GM12865 (cell line): ENCODE measurements around the gene TAS2R41.

Source experiments
- DNase-seq: peaks from one replicate; pipeline ENCODE4 v3.0.0; 2010; ENCODE audit warnings: low read depth
- H3K4me3 ChIP-seq: 2 replicates; pipeline ENCODE4 v1.5.1; 2011; ENCODE audit warnings: mild to moderate bottlenecking, low read depth, low read length, control low read depth
- TF ChIP-seq, protein P1 (sequence below): IDR thresholded peaks from 2 replicates; pipeline ENCODE4 v1.5.1; 2011; ENCODE audit warnings: low read length, control low read depth, low read depth, inconsistent platforms; ENCODE audit not compliant: insufficient read depth; ENCODE audit errors: missing control alignments

Gene TAS2R41

DNA sequence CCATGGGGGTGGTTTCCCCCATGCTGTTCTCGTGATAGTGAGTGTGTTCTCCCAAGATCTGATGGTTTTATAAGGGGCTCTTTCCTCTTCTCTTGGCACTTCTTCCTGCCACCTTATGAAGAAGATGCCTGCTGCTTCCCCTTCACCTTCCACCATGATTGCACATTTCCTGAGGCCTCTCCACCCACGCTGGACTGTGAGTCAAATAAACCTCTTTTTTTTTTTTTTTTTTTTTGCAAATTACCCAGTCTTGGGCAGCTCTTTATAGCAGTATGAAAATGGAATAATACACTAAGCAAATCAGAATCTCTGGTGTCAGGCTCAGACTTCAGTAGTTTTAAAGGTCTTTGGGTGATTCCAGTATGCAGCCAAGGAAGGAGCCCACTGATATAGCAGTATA, 28.2 kb downstream of the TAS2R41 start:
- no peak for DNase-seq
- no peak overlapping the region for H3K4me3 ChIP-seq
- TF ChIP-seq, protein P1, sequence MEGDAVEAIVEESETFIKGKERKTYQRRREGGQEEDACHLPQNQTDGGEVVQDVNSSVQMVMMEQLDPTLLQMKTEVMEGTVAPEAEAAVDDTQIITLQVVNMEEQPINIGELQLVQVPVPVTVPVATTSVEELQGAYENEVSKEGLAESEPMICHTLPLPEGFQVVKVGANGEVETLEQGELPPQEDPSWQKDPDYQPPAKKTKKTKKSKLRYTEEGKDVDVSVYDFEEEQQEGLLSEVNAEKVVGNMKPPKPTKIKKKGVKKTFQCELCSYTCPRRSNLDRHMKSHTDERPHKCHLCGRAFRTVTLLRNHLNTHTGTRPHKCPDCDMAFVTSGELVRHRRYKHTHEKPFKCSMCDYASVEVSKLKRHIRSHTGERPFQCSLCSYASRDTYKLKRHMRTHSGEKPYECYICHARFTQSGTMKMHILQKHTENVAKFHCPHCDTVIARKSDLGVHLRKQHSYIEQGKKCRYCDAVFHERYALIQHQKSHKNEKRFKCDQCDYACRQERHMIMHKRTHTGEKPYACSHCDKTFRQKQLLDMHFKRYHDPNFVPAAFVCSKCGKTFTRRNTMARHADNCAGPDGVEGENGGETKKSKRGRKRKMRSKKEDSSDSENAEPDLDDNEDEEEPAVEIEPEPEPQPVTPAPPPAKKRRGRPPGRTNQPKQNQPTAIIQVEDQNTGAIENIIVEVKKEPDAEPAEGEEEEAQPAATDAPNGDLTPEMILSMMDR: no peak

DNA sequence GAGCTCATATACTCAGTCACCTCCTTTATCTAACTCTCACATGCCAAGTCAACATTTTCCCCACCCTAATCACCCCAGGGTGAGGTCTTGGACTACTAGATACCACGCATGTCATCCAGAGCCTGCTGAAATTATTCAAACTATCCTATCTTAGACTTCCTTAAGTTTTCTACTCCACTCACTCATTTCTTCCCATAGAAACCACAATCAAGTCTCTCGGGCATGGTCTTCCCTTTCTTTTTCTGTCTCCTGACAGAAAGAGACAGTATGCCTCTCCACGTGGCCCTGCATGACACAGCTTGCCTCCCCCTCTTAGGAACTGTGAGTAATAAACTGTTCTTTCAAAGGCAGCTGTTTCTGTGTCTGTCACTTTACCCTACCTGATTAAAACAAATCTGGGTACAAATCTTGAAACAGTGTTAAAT, 29.4 kb downstream of the TAS2R41 start:
- no peak for DNase-seq
- TF ChIP-seq, protein P1: no peak
- H3K4me3 ChIP-seq: no peak overlapping the region

DNA sequence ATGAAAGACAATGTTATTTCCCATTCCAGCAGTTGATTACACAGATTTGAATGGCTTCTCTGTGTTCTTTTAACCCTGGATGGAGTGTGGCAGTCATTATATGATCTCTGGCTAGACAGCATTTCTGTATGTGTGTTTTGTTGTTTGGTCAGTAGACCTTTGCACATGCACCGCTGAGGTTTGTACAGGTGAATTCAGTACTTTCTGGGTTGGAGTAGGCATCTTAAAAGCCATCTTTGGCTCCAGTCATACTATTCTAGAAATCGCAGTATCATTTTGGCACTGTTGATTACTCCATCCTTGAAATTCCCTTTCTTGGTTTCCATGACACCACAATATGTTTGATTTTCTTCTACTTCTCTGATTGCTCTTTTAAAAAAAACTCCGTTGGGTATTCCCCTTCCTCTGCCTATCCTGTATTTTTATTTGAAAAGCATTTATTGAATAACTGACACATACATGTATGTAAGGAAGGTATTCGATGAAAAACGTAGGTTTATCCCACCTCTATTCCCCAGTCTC, 29.9 kb downstream of the TAS2R41 start:
- TF ChIP-seq, protein P1: no peak
- no peak for DNase-seq
- no peak overlapping the region for H3K4me3 ChIP-seq

DNA sequence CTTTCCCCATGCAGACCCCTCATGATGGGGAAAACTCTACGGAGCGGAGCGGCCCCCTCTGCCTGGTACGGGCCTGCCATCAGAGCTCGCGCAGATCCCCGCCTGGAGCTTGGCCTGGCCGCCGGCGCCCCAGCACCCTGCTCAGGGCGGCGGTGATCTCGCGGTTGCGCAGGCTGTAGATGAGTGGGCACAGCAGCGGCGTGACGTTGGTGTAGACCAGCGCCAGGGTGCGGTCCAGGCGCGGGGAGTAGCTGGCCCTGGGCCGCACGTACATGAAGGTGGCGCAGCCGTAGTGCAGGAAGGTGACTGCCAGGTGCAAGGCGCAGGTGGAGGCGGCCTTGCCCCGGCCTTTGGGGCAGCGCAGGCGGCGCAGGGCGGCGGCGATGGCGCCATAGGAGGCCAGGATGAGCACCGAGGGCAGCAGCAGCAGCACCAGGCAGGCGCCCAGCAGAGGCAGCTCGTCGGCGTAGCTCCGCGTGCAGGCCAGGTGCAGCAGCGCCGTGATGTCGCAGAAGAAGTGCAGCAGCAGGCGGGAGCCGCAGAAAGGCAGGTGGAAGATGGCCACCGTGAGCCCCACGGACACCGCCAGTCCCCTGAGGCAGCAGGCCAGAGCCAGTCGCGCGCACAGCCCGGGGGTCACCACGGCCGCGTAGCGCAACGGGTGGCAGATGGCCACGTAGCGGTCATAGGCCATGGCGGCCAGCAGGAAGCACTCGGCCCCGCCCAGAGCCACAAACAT, 33.4 kb downstream of the TAS2R41 start:
- TF ChIP-seq, protein P1: no peak
- DNase-seq: no peak

DNA sequence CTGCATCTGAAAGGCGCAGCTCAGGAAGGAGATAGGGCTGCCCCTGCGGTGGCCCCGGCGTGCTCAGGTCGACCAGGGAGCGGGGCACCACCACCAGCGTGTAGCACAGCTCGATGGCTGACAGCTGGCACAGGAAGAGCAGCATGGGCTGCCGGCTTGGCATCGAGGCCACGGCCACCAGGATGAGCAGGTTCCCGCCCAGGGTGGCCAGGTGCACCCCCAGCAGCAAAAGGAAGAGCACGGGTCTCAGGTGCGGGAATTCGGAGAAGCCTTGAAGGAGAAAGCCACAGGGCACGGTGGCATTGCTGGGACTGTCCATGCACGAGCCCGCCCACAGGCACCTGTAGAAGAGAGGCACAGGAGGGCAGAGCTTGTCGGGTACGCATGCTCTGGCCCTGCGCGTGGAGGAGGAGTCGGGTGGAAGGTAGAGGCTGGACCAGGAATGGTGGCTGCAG, 33.9 kb downstream of the TAS2R41 start:
- TF ChIP-seq, protein P1: no peak
- DNase-seq: no peak
- H3K4me3 ChIP-seq: no peak overlapping the region

More for the DNA sequence above, 33.4 kb downstream of the TAS2R41 start:
- no peak overlapping the region for H3K4me3 ChIP-seq

DNA sequence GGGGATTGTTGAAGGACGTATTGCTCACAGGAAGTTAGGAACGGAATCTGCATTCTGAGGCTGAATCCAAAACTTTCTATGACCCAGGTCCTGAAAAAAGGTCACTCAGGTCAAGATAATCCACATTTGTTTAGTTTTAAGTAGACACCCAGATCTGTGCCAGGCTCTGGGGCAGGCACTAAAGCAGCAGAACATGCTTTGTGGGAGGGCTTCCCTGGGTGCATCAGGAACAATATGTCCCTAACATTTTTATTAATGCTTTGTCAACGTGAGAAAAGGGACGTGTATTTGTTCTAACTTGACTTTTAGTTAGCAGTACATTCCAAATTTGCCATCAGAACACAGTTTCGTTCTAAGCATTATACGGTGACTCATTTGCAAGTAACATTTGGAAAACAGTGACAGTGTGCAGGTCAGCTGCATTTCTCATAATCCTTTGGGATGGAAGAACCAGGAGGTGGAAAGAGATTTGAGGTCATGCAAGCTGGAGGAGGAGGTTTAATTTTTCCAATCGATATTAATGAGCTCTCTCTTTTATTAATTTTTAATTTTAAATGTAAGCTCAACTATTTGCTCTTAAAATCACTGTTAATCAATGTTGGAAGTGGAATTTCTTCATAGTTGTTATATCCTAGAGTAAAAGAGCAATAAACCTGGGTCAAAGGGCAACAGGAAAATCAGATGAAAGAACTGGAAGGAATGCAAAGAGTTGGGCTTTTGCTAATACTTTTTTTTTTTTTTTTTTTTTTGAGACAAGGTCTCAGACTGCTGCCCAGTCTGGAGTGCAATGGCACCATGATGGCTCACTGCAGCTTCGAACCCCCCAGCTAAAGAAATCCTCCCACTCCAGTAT, 35.0 kb downstream of the TAS2R41 start:
- DNase-seq: no peak
- H3K4me3 ChIP-seq: no peak overlapping the region
- TF ChIP-seq, protein P1: no peak
